HuH-7.5 (cell line): ENCODE measurements around the gene TMC4.

Experiments
- DNase-seq: peaks from one replicate; pipeline ENCODE4 v3.0.0; 2011; ENCODE audit warnings: low spot score

TMC4 gene

GRCh38 chr19:54155694-54156093 is 17.3 kb downstream of the TMC4 start:
- DNase-seq, result no peak

- DNase-seq, result no peak
Observed at GRCh38 chr19:54154603-54155345, 18.2 kb downstream of the TMC4 start.

GRCh38 chr19:54153731-54154326 is 19.1 kb downstream of the TMC4 start:
- DNase-seq, result no peak

GRCh38 chr19:54152878-54153524 is 20.0 kb downstream of the TMC4 start:
- no peak for DNase-seq

- no peak for DNase-seq
Observed at GRCh38 chr19:54152267-54152666, 20.7 kb downstream of the TMC4 start.

- DNase-seq, result no peak
Observed at GRCh38 chr19:54151362-54152035, 21.5 kb downstream of the TMC4 start.

GRCh38 chr19:54149021-54149812 is 23.7 kb downstream of the TMC4 start:
- no peak for DNase-seq

- no peak for DNase-seq
Observed at GRCh38 chr19:54148158-54148557, 24.8 kb downstream of the TMC4 start.

- DNase-seq, result no peak
Observed at GRCh38 chr19:54147676-54148075, 25.3 kb downstream of the TMC4 start.

GRCh38 chr19:54145541-54146158 is 27.3 kb downstream of the TMC4 start:
- no peak for DNase-seq

- no peak for DNase-seq
Observed at GRCh38 chr19:54142166-54142780, 30.7 kb downstream of the TMC4 start.

- DNase-seq, result no peak
Observed at GRCh38 chr19:54141356-54141755, 31.6 kb downstream of the TMC4 start.

- DNase-seq, result no peak
Observed at GRCh38 chr19:54138489-54139256, 34.3 kb downstream of the TMC4 start.

- DNase-seq, result no peak
Observed at GRCh38 chr19:54137699-54138488, 35.1 kb downstream of the TMC4 start, which contains the start of gene CNOT3. Gene CNOT3 (plus strand): TSS chr19:54137762. CDS start chr19:54142979, 5,217 bp downstream.

GRCh38 chr19:54136864-54137698 is 35.9 kb downstream of the TMC4 start:
- peak; percentile 100 for DNase-seq

GRCh38 chr19:54136086-54136863 is 36.7 kb downstream of the TMC4 start:
- peak; percentile 43 for DNase-seq

- DNase-seq, result no peak
Observed at GRCh38 chr19:54133957-54134590, 38.9 kb downstream of the TMC4 start.
